ENCODE measurements around the gene PTPRC. TPM values are rescaled to one million over a fixed set of nuclear protein-coding genes. Genes with fewer than 3 reads are reported as not detected.
A peak's percentile ranks its signal among the peaks of the same experiment; 100 is the strongest.

PTPRC gene
- total RNA-seq, 2 experiments from 2014 or later = 458 to 564 TPM

GRCh38 chr1:198633675-198634121, 5.1 kb upstream of the PTPRC start:
- H3K27me3 Mint-ChIP-seq = no peaks in the 10 kb centered on the region
- intact Hi-C loops (cut with DNase I, micrococcal nuclease) = no loop called here
- peaks cover 41% of the 10 kb centered on the region for H3K36me3 Mint-ChIP-seq (ENCODE audit: low read depth)
- CTCF ChIA-PET = interaction anchor here (0.9 to 8.7 kb wide), 3 partner anchors 11 to 68 kb away, joined by 3 to 110 read pairs (median 3); no protein-coding TSS in a partner anchor
- H3K9me3 Mint-ChIP-seq (ENCODE audit: low read depth) = peaks cover 11% of the 10 kb centered on the region
- DNase-seq (no peak), ATAC-seq (no peak)
- H3K4me1 Mint-ChIP-seq = peaks cover 89% of the 10 kb centered on the region
- peak overlapping the region; percentile 81 for H3K27ac Mint-ChIP-seq
- H3K4me3 Mint-ChIP-seq = peak overlapping the region; percentile 31
- POLR2A ChIA-PET = no interaction called here

- Mint-ChIP-seq H3K4me3 (peak overlapping the region; percentile 47), H3K36me3 (ENCODE audit: low read depth) (peaks cover 56% of the 10 kb centered on the region), H3K27ac (peak overlapping the region; percentile 72), H3K9me3 (ENCODE audit: low read depth) (peaks cover 11% of the 10 kb centered on the region), H3K4me1 (peaks cover 69% of the 10 kb centered on the region), H3K27me3 (no peaks in the 10 kb centered on the region)
- no peak for DNase-seq
- ChIA-PET POLR2A (interaction anchor here (0.6 to 1.2 kb wide), 2 partner anchors 14 to 35 kb away, joined by 3 read pairs; no protein-coding TSS in a partner anchor), CTCF (interaction anchor here (0.6 to 8.7 kb wide), 10 partner anchors 12 to 100 kb away, joined by 3 to 110 read pairs (median 4); no protein-coding TSS in a partner anchor)
- intact Hi-C loops (cut with DNase I, micrococcal nuclease) = loop anchor here in 1 of 2 experiments (5.0 kb wide), 1 partner anchor 34 kb away; no protein-coding TSS in a partner anchor
- ATAC-seq = no peak
These were observed 2.9 kb upstream of the PTPRC start for GRCh38 chr1:198635964-198636363.

DNA sequence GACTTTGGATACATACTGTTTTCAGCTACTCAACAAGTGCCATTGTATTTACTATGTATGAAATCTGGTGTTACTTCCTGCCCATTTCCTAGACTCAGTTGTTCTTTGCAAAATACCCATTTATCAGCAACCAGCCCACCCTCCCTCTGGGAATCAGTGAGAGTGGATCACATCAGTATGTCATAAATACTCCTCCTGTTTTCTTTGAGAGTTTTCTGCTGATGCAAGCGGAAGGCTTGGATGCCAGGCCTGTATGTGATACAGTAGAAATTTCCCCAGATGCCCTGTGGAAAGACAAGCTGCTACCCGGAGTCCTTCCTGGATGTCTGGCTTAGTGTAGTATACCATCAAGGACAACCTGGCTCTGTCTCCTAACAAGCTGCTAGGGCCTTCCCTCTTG, 2.4 kb upstream of the PTPRC start:
- Mint-ChIP-seq H3K27me3 (no peaks in the 10 kb centered on the region), H3K9me3 (ENCODE audit: low read depth) (peaks cover 11% of the 10 kb centered on the region), H3K4me1 (peaks cover 65% of the 10 kb centered on the region), H3K27ac (peak overlapping the region; percentile 92), H3K36me3 (ENCODE audit: low read depth) (peaks cover 59% of the 10 kb centered on the region), H3K4me3 (peak overlapping the region; percentile 47)
- intact Hi-C loops (cut with DNase I, micrococcal nuclease) = loop anchor here in 1 of 2 experiments (5.0 kb wide), 1 partner anchor 34 kb away; no protein-coding TSS in a partner anchor
- ChIA-PET POLR2A (interaction anchor here (1.2 kb wide), 1 partner anchor 14 kb away, joined by 3 read pairs; no protein-coding TSS in a partner anchor), CTCF (interaction anchor here (0.9 to 8.7 kb wide), 8 partner anchors 12 to 85 kb away, joined by 3 to 110 read pairs (median 5); no protein-coding TSS in a partner anchor)
- DNase-seq (no peak), ATAC-seq (peak; percentile 1)

DNA sequence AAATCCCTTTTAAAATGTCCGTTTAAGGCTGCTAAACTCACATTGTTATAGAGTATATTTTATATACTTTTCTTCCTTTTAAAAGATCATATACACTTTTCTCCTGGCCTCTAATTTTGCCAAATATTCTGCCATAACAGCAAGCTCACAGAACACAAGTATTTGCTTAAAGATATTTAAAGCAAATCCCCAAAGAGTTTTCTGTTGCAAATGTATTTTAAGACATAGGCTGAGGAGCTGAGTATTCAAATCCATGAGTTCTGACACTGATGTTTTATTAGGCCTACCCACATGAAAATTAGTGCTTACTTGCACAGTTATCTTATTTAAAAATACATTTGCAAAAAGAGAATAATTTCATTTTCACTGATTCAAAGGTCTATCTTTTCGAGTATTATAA, 1.7 kb upstream of the PTPRC start:
- Mint-ChIP-seq H3K27ac (peak overlapping the region; percentile 92), H3K27me3 (no peaks in the 10 kb centered on the region), H3K9me3 (ENCODE audit: low read depth) (peaks cover 11% of the 10 kb centered on the region), H3K36me3 (ENCODE audit: low read depth) (peaks cover 60% of the 10 kb centered on the region), H3K4me3 (peak overlapping the region; percentile 87), H3K4me1 (peaks cover 57% of the 10 kb centered on the region)
- ATAC-seq (no peak), DNase-seq (no peak)
- ChIA-PET POLR2A (interaction anchor here (0.6 to 4.2 kb wide), 4 partner anchors 13 to 45 kb away, joined by 3 to 16 read pairs (median 8); no protein-coding TSS in a partner anchor), CTCF (interaction anchor here (0.9 to 8.7 kb wide), 6 partner anchors 11 to 118 kb away, joined by 4 to 110 read pairs (median 6); no protein-coding TSS in a partner anchor)
- intact Hi-C loops (cut with DNase I, micrococcal nuclease) = loop anchor here in 1 of 2 experiments (5.0 kb wide), 1 partner anchor 35 kb away; no protein-coding TSS in a partner anchor

DNA sequence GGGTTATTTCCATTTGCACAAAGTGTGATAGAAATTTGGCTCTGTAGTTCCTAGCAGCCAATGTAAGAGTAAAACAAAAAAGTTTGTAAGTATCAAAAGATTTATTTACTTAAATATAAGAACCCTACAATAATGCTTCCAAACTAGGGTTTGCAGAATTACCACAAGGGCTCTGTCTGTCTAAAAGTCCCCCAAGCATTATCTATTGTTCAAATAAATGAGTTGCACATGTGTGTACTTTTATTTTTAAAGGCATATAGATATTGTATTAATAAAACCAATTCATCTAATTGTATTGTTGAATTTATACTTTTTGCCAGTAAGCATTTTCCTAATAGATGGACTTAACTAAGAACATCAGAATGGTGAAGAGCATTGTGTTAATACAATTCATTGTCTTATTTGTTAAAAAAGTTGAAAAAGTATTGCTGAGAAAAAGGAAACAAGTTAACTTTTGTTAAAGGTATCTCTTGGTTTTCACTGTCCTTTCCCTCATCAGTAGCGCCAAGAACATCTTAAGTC, 863 bp upstream of the PTPRC start:
- Mint-ChIP-seq H3K27me3 (no peaks in the 10 kb centered on the region), H3K4me1 (peaks cover 53% of the 10 kb centered on the region), H3K9me3 (ENCODE audit: low read depth) (peaks cover 11% of the 10 kb centered on the region), H3K36me3 (ENCODE audit: low read depth) (peaks cover 62% of the 10 kb centered on the region), H3K27ac (peak overlapping the region; percentile 99), H3K4me3 (peak overlapping the region; percentile 87)
- ATAC-seq (no peak), DNase-seq (no peak)
- intact Hi-C loops (cut with DNase I, micrococcal nuclease) = loop anchor here (1.0 to 5.0 kb wide), 4 partner anchors 11 to 115 kb away; no protein-coding TSS in a partner anchor
- ChIA-PET CTCF (interaction anchor here (0.9 to 8.7 kb wide), 4 partner anchors 16 to 119 kb away, joined by 4 to 110 read pairs (median 8); no protein-coding TSS in a partner anchor), POLR2A (interaction anchor here (1.1 to 4.2 kb wide), 3 partner anchors 18 to 44 kb away, joined by 3 to 16 read pairs (median 12); no protein-coding TSS in a partner anchor)

GRCh38 chr1:198638441-198638840, 399 bp upstream of the PTPRC start:
- H3K36me3 Mint-ChIP-seq (ENCODE audit: low read depth) = peaks cover 62% of the 10 kb centered on the region
- intact Hi-C loops (cut with DNase I, micrococcal nuclease) = loop anchor here (1.0 to 5.0 kb wide), 4 partner anchors 11 to 116 kb away; no protein-coding TSS in a partner anchor
- no peaks in the 10 kb centered on the region for H3K27me3 Mint-ChIP-seq
- H3K27ac Mint-ChIP-seq = peak overlapping the region; percentile 99
- H3K4me1 Mint-ChIP-seq = peaks cover 52% of the 10 kb centered on the region
- DNase-seq (no peak), ATAC-seq (peak; percentile 5)
- peaks cover 6% of the 10 kb centered on the region for H3K9me3 Mint-ChIP-seq (ENCODE audit: low read depth)
- ChIA-PET POLR2A (interaction anchor here (1.0 to 4.2 kb wide), 5 partner anchors 18 to 44 kb away, joined by 3 to 16 read pairs (median 3); no protein-coding TSS in a partner anchor), CTCF (interaction anchor here (1.4 to 8.7 kb wide), 3 partner anchors 16 to 119 kb away, joined by 4 to 110 read pairs (median 4); no protein-coding TSS in a partner anchor)
- peak overlapping the region; percentile 87 for H3K4me3 Mint-ChIP-seq

- no peaks in the 10 kb centered on the region for H3K27me3 Mint-ChIP-seq
- peak overlapping the region; percentile 99 for H3K27ac Mint-ChIP-seq
- H3K4me3 Mint-ChIP-seq = peak overlapping the region; percentile 87
- H3K4me1 Mint-ChIP-seq = peaks cover 50% of the 10 kb centered on the region
- DNase-seq (no peak), ATAC-seq (no peak)
- H3K36me3 Mint-ChIP-seq (ENCODE audit: low read depth) = peaks cover 62% of the 10 kb centered on the region
- H3K9me3 Mint-ChIP-seq (ENCODE audit: low read depth) = no peaks in the 10 kb centered on the region
- CTCF ChIA-PET = interaction anchor here (0.7 to 8.7 kb wide), 10 partner anchors 9 to 121 kb away, joined by 3 to 110 read pairs (median 3); no protein-coding TSS in a partner anchor
- intact Hi-C loops (cut with DNase I, micrococcal nuclease) = loop anchor here (1.0 to 10.0 kb wide), 8 partner anchors 17 to 865 kb away; partner anchors contain the start of genes DENND1B (in 1 of the 2) and NEK7 (in 1 of the 2)
- POLR2A ChIA-PET = interaction anchor here (0.6 to 4.2 kb wide), 7 partner anchors 11 to 441 kb away, joined by 3 to 16 read pairs (median 4); no protein-coding TSS in a partner anchor
These were observed 867 bp downstream of the PTPRC start for GRCh38 chr1:198639671-198640143.

- intact Hi-C loops (cut with DNase I, micrococcal nuclease) = loop anchor here (2.0 to 10.0 kb wide), 4 partner anchors 17 to 865 kb away; partner anchors contain the start of genes DENND1B (in 1 of the 2) and NEK7 (in 1 of the 2)
- Mint-ChIP-seq H3K36me3 (ENCODE audit: low read depth) (peaks cover 63% of the 10 kb centered on the region), H3K27me3 (no peaks in the 10 kb centered on the region), H3K9me3 (ENCODE audit: low read depth) (no peaks in the 10 kb centered on the region), H3K4me1 (peaks cover 50% of the 10 kb centered on the region), H3K4me3 (peak overlapping the region; percentile 87), H3K27ac (peak overlapping the region; percentile 99)
- no peak for DNase-seq
- POLR2A ChIA-PET = interaction anchor here (4.2 kb wide), 1 partner anchor 42 kb away, joined by 16 read pairs; no protein-coding TSS in a partner anchor
- no peak for ATAC-seq
- CTCF ChIA-PET = interaction anchor here (0.6 to 8.7 kb wide), 9 partner anchors 9 to 121 kb away, joined by 3 to 110 read pairs (median 3); no protein-coding TSS in a partner anchor
These were observed 1.3 kb downstream of the PTPRC start for GRCh38 chr1:198640174-198640573.

- DNase-seq (peak; percentile 61), ATAC-seq (peak; percentile 75)
- Mint-ChIP-seq H3K36me3 (ENCODE audit: low read depth) (peaks cover 67% of the 10 kb centered on the region), H3K4me3 (peak overlapping the region; percentile 87), H3K27me3 (no peaks in the 10 kb centered on the region), H3K9me3 (ENCODE audit: low read depth) (no peaks in the 10 kb centered on the region), H3K4me1 (peaks cover 48% of the 10 kb centered on the region), H3K27ac (peak overlapping the region; percentile 99)
- ChIA-PET POLR2A (interaction anchor here (1.0 kb wide), 1 partner anchor 19 kb away, joined by 4 read pairs; no protein-coding TSS in a partner anchor), CTCF (no interaction called here)
- intact Hi-C loops (cut with DNase I, micrococcal nuclease) = loop anchor here (1.0 to 10.0 kb wide), 9 partner anchors 8 to 867 kb away; partner anchors contain the start of genes DENND1B (in 1 of the 2) and NEK7 (in 1 of the 2)
These were observed 2.7 kb downstream of the PTPRC start for GRCh38 chr1:198641501-198641900.

- ATAC-seq (peak; percentile 32), DNase-seq (no peak)
- Mint-ChIP-seq H3K4me3 (peak overlapping the region; percentile 87), H3K9me3 (ENCODE audit: low read depth) (no peaks in the 10 kb centered on the region), H3K27ac (peak overlapping the region; percentile 99), H3K27me3 (no peaks in the 10 kb centered on the region), H3K36me3 (ENCODE audit: low read depth) (peaks cover 71% of the 10 kb centered on the region), H3K4me1 (peaks cover 48% of the 10 kb centered on the region)
- ChIA-PET CTCF (interaction anchor here (0.6 to 1.2 kb wide), 4 partner anchors 9 to 28 kb away, joined by 3 to 5 read pairs (median 3); no protein-coding TSS in a partner anchor), POLR2A (interaction anchor here (1.0 kb wide), 1 partner anchor 20 kb away, joined by 4 read pairs; no protein-coding TSS in a partner anchor)
- intact Hi-C loops (cut with DNase I, micrococcal nuclease) = loop anchor here (1.0 to 10.0 kb wide), 10 partner anchors 7 to 867 kb away; partner anchors contain the start of genes DENND1B (in 1 of the 2) and NEK7 (in 1 of the 2)
These were observed 3.3 kb downstream of the PTPRC start for GRCh38 chr1:198641966-198642668.
